Raji (cell line): ENCODE data around the gene BMP2K.

Source experiments
- POLR2A ChIP-seq: IDR thresholded peaks from 2 replicates; pipeline ENCODE4 v1.6.1; 2011; ENCODE audit warnings: low read depth, low read length, control low read depth; ENCODE audit not compliant: insufficient read depth

The BMP2K gene

DNA sequence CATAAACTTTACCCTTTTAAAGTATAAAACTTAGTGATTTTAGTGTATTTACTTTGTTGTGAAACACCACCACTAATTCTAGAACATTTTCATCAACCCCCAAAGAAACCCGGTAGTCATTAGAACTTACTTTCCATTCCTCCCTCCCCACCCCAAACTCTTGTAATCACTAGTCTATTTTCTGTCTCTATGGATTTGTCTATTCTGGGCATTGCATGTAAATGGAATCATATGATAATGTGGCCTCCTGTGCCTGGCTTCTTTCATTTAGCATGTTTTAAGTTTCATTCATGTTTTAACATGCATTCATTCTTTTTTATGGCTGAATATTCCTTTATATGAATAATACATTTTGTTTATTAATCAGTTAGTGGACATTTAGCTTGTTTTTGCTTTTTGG lies 27.8 kb downstream of the BMP2K start:
- TF ChIP-seq POLR2A, result no peak

DNA sequence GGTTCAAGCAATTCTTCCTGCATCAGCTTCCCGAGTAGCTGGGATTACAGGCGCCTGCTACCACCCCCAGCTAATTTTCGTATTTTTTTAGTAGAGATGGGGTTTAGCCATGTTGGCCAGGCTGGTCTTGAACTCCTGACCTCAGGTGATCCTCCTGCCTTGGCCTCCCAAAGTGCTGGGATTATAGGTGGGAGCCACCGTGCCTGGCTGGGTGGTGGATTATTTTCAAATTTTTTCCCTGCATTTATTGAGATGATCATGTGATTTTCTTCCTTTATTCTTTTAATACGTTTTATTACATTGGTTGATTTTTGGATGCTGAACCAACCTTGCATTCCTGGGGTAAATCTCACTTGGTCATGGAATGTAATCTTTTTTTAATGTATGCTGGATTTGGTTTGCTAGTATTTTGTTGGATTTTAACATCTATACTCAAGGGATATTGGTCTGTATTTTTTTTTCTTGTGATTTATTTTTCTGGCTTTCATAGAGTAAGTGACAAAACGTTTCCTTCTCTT lies 30.9 kb downstream of the BMP2K start:
- TF ChIP-seq POLR2A, result no peak

DNA sequence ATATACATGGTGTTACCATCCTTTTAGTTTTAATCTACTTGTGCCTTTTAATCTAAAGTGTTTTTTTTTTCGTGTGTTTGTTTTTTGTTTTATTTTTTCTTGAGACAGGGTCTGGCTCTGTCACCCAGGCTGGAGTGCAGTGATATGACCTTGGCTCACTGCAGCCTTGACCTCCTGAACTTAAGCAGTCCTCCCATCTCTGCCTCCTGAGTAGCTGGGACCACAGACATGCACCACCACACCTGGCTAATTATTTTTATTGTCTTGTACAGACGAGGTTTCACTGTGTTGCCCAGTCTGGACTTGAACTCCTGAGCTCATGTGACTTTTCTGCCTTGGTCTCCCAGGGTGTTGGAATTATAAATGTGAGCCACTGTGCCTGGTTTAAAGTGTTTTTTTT lies 33.1 kb downstream of the BMP2K start:
- TF ChIP-seq POLR2A, result no peak

DNA sequence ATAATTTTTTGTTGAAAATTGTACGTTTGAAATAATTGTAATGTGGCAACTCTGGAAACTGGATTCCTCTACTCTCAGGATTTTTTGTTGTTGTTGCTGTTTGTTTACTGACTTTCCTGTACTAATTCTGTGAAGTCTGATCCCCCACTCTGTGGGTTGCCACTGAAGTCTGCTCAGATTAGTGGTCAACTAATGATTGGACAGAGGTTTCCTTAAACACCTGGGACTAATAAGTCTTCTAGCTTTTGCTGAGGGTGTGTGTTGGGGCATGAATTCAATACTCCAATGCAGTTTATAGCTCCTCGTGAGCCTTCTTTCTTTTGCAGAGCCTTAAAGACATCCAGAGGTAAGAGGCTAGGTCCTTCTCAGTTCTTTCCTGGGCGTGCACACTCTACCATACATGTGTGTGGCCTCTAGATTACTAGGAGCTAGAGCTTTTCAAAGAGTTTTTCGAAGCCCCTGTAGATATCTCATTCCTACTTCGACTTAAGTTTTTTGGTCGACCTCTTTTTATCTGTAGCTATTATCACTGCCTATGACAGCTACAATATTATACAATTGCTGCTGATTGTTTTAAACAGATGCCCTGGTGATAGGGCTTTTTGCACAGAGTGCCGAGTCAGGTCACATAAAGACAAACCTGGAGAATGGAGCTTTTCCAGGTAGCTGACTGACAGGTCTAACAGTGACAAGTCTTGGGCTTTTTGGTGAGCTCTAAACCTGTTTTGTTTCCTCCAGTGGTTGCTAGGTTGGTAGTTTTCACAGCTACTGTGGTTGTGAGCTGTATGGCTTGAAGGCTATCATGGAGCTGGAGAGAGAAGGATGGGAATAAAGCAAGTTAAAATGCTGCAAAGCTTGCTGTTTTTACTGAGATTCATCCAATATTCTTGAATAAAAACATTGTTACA lies 34.0 kb downstream of the BMP2K start:
- no peak for TF ChIP-seq POLR2A

DNA sequence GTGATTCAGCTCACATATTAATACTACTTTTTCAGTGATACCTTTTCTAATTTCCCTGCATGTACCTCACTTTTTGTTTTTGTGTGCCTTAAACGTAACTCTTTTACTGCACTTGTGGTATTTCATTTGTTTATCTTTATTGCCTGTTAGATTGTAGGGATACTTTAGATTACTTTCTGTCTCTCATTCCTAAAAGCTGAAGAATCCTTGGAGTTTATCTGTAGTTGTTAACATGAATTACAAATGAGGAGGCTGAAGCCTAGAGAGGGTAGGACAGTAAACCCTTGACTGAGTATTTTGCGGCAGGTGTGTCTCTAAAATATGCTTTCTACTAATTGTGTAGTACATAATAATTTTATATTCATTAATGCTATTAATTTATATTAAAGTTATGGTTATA lies 34.9 kb downstream of the BMP2K start:
- TF ChIP-seq POLR2A, result no peak

DNA sequence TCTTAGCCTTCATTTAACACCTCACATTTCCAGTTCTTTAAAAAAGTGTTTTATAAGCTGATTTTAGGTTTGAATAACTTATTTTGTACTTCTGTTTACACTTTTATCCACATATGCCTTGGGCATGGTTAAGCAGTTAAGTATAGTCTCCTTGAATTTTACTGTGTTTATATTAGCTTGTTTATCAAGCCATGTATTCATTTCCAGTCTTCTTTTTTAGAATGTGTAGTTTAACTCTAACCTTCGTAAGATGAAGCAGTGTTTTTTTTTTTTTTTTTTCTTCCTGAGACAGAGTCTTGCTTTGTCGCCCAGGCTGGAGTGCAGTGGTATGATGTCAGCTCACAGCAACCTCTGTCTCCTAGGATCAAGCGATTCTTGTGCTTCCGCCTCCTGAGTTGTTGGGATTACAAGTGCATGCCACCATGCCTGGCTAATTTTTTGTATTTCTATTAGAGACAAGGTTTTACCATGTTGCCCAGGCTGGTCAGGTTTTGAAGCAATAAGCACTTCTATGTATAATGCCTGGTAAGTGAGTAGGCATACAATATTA lies 42.5 kb downstream of the BMP2K start:
- no peak for TF ChIP-seq POLR2A

DNA sequence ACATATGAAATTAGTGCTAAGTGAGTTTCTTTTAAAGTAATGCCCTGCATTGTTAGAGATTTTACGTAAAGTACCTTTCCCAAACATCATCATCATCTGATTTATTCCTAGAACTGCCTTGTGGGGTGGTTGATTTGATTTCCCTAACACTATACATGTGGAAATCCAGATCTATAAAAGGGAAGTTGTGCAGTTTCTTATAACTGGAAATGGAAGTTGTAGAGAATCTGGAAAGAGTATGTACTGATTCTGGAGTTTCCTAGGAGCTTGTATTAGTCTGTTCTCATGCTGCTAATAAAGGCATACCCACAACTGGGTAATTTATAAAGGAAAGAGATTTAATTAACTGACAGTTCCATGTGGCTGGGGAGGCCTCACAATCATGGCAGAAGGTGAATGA lies 47.9 kb downstream of the BMP2K start:
- no peak for TF ChIP-seq POLR2A

DNA sequence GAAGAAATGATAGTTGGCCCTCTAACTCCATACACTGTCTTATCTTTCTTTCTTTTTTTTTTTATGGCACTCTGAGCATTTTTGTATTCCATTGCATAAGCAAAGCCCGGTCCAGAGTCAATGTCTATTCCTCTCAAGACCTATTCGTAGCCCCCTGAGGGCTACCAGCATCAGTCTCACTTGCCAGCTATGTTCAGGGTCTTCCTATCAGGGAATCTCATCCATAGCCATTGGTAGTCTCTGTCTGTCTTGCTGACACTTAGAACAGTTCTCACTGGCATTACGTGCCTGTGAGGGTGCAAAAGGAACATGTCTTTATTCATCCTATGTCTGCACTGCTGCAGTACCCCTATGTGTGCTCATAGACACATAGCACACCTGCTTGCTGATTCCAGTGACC lies 51.0 kb downstream of the BMP2K start:
- TF ChIP-seq POLR2A, result no peak

DNA sequence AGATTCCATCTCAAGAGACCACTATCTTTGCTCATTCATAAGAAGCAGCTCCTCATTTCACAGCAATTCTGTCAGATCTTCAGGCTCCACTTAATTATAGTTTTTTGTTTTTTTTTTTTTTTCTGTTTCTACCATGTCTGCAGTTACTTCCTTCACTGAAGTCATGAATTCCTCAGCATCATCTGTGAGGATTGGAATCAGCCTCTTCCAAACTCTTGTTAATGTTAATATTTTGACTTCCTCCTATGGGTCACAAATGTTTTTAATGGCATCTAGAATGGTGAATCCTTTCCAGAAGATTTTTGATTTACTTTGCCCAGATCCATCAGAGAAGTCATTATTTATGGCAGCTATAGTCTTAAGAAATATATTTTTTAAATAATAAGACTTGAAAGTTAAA lies 53.1 kb downstream of the BMP2K start:
- no peak for TF ChIP-seq POLR2A

DNA sequence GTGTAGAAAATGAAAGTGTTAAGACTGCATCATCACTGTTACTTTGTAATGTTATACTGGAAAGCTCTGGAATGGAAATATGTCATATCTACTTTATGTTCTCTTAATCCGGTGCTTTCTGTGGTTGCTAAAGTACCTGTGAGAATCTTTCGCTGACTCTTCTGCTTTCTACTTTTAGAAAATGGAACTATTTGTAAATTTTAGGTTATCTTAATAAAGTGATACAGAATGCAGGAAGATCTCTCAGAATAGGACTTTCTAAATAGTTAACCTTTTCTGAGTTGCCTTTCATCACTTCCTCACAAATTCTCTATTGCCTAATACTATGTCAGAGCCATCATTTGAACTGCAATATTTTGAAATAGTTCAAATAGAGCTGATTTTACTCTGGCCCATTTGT lies 69.3 kb downstream of the BMP2K start:
- TF ChIP-seq POLR2A, result no peak

DNA sequence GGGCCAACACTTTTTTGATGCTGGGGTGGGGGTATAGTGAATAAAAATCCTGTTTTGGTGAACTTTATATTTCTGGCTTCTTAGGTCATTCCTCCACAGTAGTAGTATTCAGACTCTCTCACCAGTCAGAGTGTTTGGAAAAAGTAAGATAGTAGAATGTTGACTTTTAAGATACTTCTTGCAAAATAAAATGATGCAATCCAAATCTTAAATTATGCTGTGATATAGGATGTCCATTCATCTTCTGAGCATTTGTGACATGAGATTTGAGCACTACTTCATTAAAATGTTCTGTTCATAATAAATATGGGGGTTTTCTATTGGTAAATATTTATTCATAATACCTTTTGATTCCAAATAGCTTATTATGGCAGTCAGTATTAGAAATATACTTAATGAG lies 70.1 kb downstream of the BMP2K start:
- TF ChIP-seq POLR2A, result no peak

DNA sequence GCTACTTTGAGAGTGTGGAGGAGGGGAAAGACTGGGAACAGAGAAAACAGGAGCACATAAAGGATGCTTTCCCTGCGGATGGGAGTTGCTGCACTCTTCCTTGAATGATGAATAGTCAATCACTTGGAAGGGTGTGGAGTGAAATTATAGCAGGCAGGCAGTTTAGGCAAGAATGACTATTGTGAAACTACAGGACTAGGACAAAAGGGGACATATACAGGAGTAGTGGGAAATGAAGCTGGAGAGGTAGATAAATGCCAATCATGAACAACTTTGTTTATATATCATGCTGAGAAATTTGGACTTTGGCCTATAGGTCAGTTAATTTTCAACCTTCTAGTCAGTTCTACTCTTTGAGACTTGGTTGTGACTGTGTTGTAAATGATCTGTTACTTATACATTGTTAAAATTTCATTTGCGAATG lies 86.2 kb downstream of the BMP2K start:
- no peak for TF ChIP-seq POLR2A

DNA sequence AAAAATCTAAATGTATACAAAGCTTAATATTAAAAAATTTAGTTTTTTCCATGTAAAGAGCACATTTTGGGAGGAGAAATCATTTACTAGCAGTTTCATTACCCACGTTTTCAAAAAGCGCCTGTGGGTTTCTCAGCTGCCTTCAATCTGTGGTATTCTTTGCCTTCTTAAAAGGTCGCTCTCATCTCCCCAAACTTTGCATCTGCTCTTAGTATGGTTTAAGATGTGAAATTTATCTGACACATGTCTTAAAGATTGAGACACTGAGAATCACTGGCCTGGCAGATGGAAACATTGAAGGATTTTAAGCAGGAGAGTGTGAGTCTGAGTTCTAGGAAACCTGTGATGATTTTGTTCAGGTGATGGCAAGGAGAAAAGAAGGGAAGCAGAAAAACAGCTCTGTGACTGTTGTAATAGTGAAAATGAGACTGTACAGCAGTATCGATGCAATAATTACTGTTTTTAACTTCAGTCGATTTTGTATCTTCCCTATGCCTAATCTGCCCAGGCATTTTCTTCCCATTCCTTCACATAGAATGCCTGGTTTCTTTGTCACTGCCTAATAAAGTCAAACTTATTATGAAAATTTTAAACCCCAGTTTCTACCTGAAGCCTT lies 87.2 kb downstream of the BMP2K start:
- no peak for TF ChIP-seq POLR2A

DNA sequence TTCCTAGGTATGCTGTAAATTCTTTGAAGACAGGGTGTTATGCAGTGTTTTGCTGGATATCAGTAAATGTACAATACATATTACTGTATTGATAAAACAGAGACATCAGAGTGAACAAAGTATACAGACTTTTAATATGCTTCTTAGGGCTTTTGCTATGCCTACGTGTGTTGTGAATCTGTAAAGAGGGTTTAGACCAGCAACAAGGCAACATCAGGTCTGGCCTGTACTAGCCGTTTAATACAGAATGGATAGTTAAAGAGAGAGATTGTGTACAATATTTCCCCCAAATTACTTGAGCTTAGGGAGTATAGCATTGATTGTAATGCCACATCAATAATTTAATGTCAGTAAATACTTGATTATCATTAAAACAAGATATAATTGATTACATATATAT lies 87.8 kb downstream of the BMP2K start:
- no peak for TF ChIP-seq POLR2A

DNA sequence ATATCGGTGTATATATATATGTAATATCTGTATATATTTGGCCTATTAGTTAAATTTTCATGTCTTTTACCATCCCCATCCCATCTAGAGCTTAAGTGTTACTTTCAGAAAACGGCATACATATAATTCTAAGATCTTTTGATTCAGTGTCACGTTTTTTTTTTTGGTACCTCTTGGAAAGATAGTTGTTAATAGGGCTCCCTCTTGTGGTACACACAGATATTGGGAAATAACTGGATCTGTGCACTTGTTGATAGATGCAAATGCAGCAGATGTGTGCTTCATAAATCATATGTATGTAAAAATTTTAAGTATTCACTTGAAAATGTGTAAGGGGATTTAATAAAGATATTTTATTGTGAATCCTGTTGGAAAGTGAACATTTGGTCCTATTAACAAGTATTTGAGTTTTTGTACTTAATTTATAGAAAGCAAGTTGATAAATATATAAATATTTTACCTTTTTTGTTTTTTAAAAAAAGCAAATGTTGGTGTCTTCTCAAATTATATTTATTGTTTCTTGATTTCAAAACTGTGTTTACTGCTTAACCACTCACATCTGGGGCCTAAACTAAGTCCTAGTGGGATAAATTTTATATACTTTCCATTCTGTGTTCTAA lies 88.4 kb downstream of the BMP2K start:
- TF ChIP-seq POLR2A, result no peak

DNA sequence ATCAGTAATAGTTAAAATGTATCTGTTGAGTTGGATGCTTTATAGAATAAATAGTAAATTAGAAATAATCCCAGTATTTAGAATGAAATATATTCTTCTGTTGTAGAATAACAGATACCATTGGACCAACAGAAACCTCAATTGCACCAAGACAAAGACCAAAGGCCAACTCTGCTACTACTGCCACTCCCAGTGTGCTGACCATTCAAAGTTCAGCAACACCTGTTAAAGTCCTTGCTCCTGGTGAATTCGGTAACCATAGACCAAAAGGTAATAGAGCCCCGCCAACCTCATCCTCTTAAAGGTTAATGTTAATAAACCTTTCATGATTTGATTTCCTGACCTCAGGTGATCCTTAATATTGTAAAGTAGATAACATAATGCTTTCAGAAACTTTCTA lies 89.3 kb downstream of the BMP2K start:
- no peak for TF ChIP-seq POLR2A
